Measurements from ENCODE around the gene PTPRN2.

The PTPRN2 gene

DNA sequence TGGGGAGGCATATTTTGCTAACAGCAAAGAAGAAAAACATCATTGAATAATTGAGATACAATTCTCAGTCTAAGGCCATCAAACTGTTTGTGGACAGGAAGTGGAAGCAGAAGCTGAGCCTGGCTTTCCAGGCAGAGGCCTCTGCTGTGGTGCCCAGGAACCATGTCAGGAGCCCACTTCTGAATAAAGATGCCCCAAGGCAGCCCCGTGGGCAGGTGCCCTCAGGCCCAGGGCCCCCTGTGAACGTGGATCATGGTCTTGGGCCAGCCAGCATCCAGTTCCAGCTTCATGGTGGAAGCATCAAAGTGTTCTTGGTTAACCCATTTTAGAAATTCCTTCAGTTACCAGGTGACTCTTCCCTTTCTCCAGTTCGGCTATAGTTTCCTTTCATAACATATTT is 346.8 kb downstream of the PTPRN2 start:
- no peak overlapping the region for H3K27ac ChIP-seq
- no peak for TF ChIP-seq ZFX (IDR thresholded peaks at IDR 0.05; ENCODE audit: borderline replicate concordance)
- TF ChIP-seq, protein P1, sequence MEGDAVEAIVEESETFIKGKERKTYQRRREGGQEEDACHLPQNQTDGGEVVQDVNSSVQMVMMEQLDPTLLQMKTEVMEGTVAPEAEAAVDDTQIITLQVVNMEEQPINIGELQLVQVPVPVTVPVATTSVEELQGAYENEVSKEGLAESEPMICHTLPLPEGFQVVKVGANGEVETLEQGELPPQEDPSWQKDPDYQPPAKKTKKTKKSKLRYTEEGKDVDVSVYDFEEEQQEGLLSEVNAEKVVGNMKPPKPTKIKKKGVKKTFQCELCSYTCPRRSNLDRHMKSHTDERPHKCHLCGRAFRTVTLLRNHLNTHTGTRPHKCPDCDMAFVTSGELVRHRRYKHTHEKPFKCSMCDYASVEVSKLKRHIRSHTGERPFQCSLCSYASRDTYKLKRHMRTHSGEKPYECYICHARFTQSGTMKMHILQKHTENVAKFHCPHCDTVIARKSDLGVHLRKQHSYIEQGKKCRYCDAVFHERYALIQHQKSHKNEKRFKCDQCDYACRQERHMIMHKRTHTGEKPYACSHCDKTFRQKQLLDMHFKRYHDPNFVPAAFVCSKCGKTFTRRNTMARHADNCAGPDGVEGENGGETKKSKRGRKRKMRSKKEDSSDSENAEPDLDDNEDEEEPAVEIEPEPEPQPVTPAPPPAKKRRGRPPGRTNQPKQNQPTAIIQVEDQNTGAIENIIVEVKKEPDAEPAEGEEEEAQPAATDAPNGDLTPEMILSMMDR (IDR thresholded peaks at IDR 0.05) = no peak

DNA sequence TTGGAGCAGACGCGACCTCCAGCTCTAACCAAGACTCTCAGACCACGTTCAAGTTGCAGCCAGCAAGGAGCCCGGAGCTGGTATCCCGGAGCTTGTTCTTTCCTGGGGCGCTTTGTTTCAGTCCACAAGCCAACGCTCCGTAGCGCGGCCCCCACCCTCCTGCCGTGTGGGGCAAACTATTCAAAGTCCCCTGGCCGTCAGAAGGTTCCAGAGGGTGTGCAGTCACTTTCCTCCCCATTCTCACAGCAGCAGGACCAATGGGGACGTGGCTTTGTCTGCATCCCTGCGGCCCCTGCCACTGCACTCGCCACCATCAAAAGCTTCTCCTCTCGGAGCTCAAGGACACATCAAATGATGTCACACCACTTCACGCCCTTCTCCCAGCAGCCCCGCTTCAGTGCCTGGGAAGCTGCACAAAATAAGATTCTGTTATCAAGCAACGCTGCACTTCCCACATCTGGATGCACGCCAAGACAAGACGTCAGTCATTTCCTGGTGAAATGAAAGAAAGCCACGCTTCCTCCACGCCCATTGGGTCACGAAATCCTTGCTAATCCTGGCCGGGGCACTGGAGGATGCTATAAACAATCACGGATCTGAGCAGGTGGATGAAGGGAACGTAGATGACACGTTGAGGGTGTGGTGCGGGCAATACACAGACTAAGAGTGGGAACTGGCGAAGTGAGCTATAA is 348.2 kb downstream of the PTPRN2 start:
- H3K27ac ChIP-seq = no peak overlapping the region
- TF ChIP-seq, protein P1 (IDR thresholded peaks at IDR 0.05) = no peak

DNA sequence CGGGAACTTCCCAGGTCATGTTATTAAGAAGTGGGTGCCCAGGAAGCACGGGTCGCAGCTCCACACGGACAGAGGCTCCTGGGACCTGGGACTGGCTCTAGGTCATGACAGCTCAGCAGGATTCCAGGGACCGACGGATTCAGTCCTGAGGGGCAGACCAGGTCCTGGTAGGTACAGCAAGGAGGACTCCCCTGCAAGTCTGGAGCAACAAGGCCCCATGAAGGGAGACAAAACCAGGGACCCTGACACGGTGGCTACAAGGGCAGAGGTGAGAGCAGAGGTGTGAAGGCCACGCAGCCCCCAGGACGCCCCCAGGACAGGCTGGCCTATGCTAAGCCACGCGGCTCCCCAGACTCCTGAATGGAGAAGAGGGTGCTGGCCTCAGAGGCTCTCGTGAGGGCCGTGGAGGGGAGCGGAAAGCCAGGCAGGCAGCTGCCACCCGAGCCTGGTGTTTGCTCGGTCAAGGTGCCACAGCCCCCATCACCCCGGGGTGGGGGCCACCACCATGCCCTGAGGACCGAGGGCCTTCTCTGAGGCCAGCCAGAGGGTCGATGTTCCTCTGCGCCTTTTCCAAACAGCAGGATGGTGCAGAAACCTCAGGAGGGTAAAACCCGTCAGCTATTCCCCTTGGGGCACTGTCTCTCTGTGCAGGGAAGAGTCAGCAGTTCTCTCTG is 348.9 kb downstream of the PTPRN2 start:
- no peak overlapping the region for H3K27ac ChIP-seq

DNA sequence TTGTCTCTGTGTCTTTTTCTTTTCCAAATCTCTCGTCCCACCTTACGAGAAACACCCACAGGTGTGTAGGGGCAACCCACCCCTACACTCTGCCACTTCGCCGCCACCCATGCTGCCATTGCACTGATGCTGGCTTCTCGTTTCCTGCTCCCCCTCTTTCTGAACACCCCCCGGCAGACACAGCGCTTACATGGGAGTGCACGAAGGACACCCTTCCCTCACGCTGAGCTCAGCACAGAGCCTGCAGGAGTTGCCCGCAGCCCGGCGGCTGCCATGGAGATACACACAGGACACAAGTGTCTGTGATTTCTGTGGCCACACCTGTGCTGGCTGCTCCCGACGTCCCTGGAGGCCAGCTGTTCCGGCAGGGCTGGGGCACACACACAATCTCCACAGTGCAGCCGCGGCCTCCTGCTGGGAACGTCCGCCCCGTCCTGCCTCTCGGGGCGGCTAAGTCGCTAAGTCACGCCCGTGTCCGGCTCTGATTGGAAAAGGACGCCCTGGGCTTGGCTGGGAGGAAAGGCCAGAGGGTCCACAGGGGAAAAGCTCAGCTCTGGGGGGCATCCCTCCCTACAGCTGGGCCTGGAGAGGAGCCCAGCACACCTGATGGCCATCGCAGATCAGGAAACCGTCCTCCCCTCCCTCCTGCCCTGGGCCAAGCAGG is 349.8 kb downstream of the PTPRN2 start:
- H3K27ac ChIP-seq = no peak overlapping the region
- TF ChIP-seq, protein P1 (IDR thresholded peaks at IDR 0.05) = no peak
- no peak for TF ChIP-seq ZFX (IDR thresholded peaks at IDR 0.05; ENCODE audit: borderline replicate concordance)

More for the DNA sequence above, 348.9 kb downstream of the PTPRN2 start:
- TF ChIP-seq, protein P1 (IDR thresholded peaks at IDR 0.05) = no peak
- TF ChIP-seq ZFX (IDR thresholded peaks at IDR 0.05; ENCODE audit: borderline replicate concordance) = no peak

DNA sequence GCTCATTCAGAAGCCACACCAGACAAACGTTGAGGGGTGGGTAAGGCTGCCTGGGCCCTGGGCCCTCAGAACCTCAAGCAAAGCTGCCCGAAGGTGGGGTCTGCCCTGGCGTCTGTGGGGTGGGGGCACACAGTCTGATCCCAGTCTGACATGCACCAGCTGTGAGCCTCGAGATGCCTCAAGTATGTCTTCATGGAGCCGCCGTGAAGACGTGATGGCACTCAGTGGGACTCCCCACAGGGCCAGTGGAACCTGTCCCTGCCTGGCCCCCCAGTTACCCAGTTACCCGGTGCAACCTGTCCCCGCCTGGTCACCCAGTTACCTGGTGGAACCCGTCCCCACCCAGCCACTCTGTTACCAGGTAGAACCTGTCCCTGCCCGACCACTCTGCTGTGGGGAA is 351.2 kb downstream of the PTPRN2 start:
- no peak overlapping the region for H3K27ac ChIP-seq
- TF ChIP-seq, protein P1 (IDR thresholded peaks at IDR 0.05) = no peak
- no peak for TF ChIP-seq ZFX (IDR thresholded peaks at IDR 0.05; ENCODE audit: borderline replicate concordance)

DNA sequence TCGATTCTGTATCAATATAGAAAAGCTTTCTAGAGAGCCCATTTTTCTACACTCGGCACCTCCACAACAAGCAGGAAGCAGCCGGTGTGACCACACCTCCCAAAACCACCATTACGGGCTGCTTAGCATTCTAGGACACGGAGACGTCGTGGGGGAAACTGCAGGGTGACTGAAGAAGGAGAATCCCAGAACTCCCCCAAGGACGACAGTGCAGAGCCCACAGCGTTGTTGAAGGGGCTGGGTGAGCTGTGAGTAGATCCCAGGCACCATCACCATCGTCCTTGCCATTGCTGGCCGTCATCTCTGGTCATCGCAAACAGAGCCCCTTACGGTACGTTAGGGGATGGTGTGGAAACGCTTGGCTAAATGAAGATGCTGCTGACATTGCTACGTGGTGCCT is 351.8 kb downstream of the PTPRN2 start:
- H3K27ac ChIP-seq = no peak overlapping the region
- TF ChIP-seq, protein P1 (IDR thresholded peaks at IDR 0.05) = no peak
- TF ChIP-seq ZFX (IDR thresholded peaks at IDR 0.05; ENCODE audit: borderline replicate concordance) = no peak

DNA sequence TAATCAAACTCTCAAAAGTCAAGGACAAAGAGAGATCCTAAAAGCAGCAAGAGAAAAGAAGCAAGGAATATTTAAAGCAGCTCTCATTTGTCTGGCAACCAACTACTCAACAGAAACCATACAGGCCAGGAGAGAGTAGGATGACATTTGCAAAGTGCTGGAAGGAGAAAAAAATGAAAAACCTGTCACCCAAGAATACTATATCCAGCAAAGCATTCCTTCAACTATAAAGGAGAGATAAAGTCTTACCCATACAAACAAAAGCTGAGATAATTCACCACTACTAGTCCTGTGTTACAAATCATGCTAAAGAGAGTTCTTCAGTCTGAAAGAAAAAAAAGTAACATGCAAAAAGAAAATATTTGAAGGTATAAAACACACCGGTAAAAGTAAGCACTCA is 357.7 kb downstream of the PTPRN2 start:
- H3K27ac ChIP-seq = no peak overlapping the region
- TF ChIP-seq ZFX (IDR thresholded peaks at IDR 0.05; ENCODE audit: borderline replicate concordance) = no peak
- TF ChIP-seq, protein P1 (IDR thresholded peaks at IDR 0.05) = no peak
